GM12878 (cell line): ENCODE measurements around the gene ACTR1A. TPM values are rescaled to one million over a fixed set of nuclear protein-coding genes. Genes with fewer than 3 reads are reported as not detected.

Experiments used
- ATAC-seq: fragments of 200-7000 bp; cut with Tn5 transposase; 3 replicates; pipeline ENCODE4 v1.9.1; 2020; ENCODE audit warnings: mild to moderate bottlenecking, moderate library complexity
- BruUV-seq: library from RNA; stranded (reverse); fragments of 400-500 nt; replicated peaks from 2 replicates; lab custom pipeline; 2021; lab: Mats Ljungman, UMichigan
- CTCF ChIA-PET: fragments of 300-600 bp; sonication (Branson Sonifier 250); formaldehyde crosslinking; extraction: SDS; loops from one replicate; lab custom pipeline; 2021; ENCODE audit warnings: inconsistent platforms; lab: Yijun Ruan, JAX
- POLR2A ChIA-PET: fragments of 350-600 bp; formaldehyde crosslinking; extraction: SDS; loops from one replicate; lab custom pipeline; 2021; ENCODE audit warnings: inconsistent platforms; lab: Charles Lee
- RAD21 ChIA-PET: fragments of 300-600 bp; sonication (Branson Sonifier 250); formaldehyde crosslinking; loops from one replicate; lab custom pipeline; 2023; ENCODE audit warnings: antibody characterized with exemption; ENCODE audit not compliant: unreplicated experiment; lab: Charles Lee
- SMC1A ChIA-PET: fragments of 300-600 bp; sonication (Branson Sonifier 250); formaldehyde crosslinking; loops from one replicate; lab custom pipeline; 2023; ENCODE audit not compliant: unreplicated experiment, uncharacterized antibody; lab: Charles Lee
- DNase-seq: peaks from one replicate; pipeline ENCODE4 v3.0.0-alpha.2; 2011; ENCODE audit warnings: low read depth, low spot score
- FAIRE-seq: peaks from 3 replicates; lab custom pipeline; 2011; peaks lifted over from hg19 to GRCh38; lab: Jason Lieb, UNC
- H2AFZ ChIP-seq: 2 replicates; pipeline ENCODE4 v1.6.0; 2011; ENCODE audit warnings: low read depth, low read length, control low read depth; ENCODE audit not compliant: control insufficient read depth
- H3K27ac ChIP-seq: 2 replicates; pipeline ENCODE4 v1.5.1; 2011; ENCODE audit warnings: control low read depth; ENCODE audit not compliant: control insufficient read depth, insufficient read depth
- H3K27me3 ChIP-seq, 2 experiments: replicated peaks in 1 of 2; 2 replicates each; pipeline versions ENCODE4 v1.6.0 to v1.6.1; 2011; ENCODE audit warnings: low read length in 1 of 2; ENCODE audit not compliant: control insufficient read depth in 2 of 2, insufficient read depth in 2 of 2
- H3K36me3 ChIP-seq, 2 experiments: 2 replicates each; pipeline ENCODE4 v1.5.1; 2011; ENCODE audit warnings: low read length in 1 of 2; ENCODE audit not compliant: control insufficient read depth in 2 of 2, insufficient read depth in 2 of 2
- H3K4me1 ChIP-seq: 2 replicates; pipeline ENCODE4 v1.6.1; 2011; ENCODE audit warnings: mild to moderate bottlenecking, low read length, moderate library complexity, mixed read lengths; ENCODE audit not compliant: control insufficient read depth, insufficient read depth
- H3K4me2 ChIP-seq: 2 replicates; pipeline ENCODE4 v1.6.0; 2011; ENCODE audit warnings: control low read depth; ENCODE audit not compliant: control insufficient read depth, insufficient read depth
- H3K4me3 ChIP-seq: fragments of 200-600 bp; sonication (generic); 2 replicates; pipeline ENCODE4 v1.5.1; 2016
- H3K79me2 ChIP-seq: 2 replicates; pipeline ENCODE4 v1.6.0; 2011; ENCODE audit warnings: low read length; ENCODE audit not compliant: control insufficient read depth, insufficient read depth
- H3K9ac ChIP-seq: 2 replicates; pipeline ENCODE4 v1.8.0; 2011; ENCODE audit warnings: low read length, control low read depth, mixed read lengths; ENCODE audit not compliant: control insufficient read depth, insufficient read depth
- H3K9me3 ChIP-seq: replicated peaks from 3 replicates; pipeline ENCODE4 v1.5.1; 2011; ENCODE audit warnings: mild to moderate bottlenecking, low read length; ENCODE audit not compliant: control insufficient read depth, insufficient read depth
- H4K20me1 ChIP-seq: 2 replicates; pipeline ENCODE4 v1.6.0; 2011; ENCODE audit not compliant: control insufficient read depth, insufficient read depth
- BCL11A ChIP-seq: IDR thresholded peaks from 2 replicates; pipeline ENCODE4 v1.6.1; 2011; ENCODE audit warnings: low read depth, low read length
- CREB1 ChIP-seq: IDR thresholded peaks from 2 replicates; pipeline ENCODE4 v1.6.1; 2012; ENCODE audit warnings: low read depth, mild to moderate bottlenecking, inconsistent platforms
- DPF2 ChIP-seq: fragments of 450-650 bp; IDR thresholded peaks from 2 replicates; pipeline ENCODE4 v1.6.1; 2017; ENCODE audit warnings: mild to moderate bottlenecking
- MYC ChIP-seq: IDR thresholded peaks from 2 replicates; pipeline ENCODE4 v1.6.1; 2011; ENCODE audit warnings: mild to moderate bottlenecking, low read length, moderate library complexity, inconsistent platforms; ENCODE audit not compliant: insufficient read depth, insufficient replicate concordance, insufficient read length, severe bottlenecking
- NFXL1 ChIP-seq: fragments of 450-650 bp; IDR thresholded peaks from 2 replicates; pipeline ENCODE4 v1.6.1; 2017; ENCODE audit warnings: antibody characterized with exemption, mild to moderate bottlenecking, borderline replicate concordance
- ZNF274 ChIP-seq: IDR thresholded peaks from one replicate; pipeline ENCODE4 v1.8.0; 2011; ENCODE audit not compliant: insufficient read length, insufficient read depth
- WGBS: methylation state at CpG from one replicate; pipeline ENCODE4 v1.1.6; 2016; ENCODE audit warnings: low lambda C conversion rate; ENCODE audit not compliant: insufficient replicate concordance, insufficient coverage; ENCODE audit errors: missing lambda C conversion rate; 5-methylcytosine and 5-hydroxymethylcytosine counted together
- in situ Hi-C: fragments of 300-500 bp; cut with MboI; formaldehyde crosslinking; loops from 9 replicates; pipeline ENCODE4 v1.14.3; 2018; ENCODE audit warnings: mixed read lengths
- intact Hi-C: fragments of 100-400 bp; cut with micrococcal nuclease; formaldehyde crosslinking; loops from one replicate; pipeline ENCODE4 v1.14.2; 2022; ENCODE audit not compliant: unreplicated experiment
- polyA plus RNA-seq, 11 experiments: library from polyadenylated mRNA; depleted of rRNA in 4 of 11; unstranded in 6 of 11; stranded (reverse) in 5 of 11; fragments of >200 nt; fragmentation: Nextera tagmentation in 4 of 11; fragmentation: Illumina TruSeq in 1 of 11; extraction: Ambion mirVana in 4 of 11; extraction: Trizol in 1 of 11; gene quantifications; 1 replicate in 1 of 11; 2 replicates in 10 of 11; pipeline versions ENCODE4 v1.2.1 to v1.2.3, GENCODE V29; 2011 to 2016; ENCODE audit warnings: inconsistent platforms in 2 of 11, missing spikeins in 2 of 11, low read depth in 1 of 11
- total RNA-seq, 4 experiments: library from RNA; depleted of rRNA in 3 of 4; stranded (reverse); fragments of >200 nt in 3 of 4; fragmentation: Illumina TruSeq in 1 of 4; extraction: Trizol in 1 of 4; gene quantifications; 2 replicates each; pipeline versions ENCODE4 v1.2.1 to v1.2.3, GENCODE V29; 2013 to 2021

The ACTR1A gene
- total and polyA plus RNA-seq, 10 of the 15 experiments (the other 5 are each of a cell fraction or from before 2014, with no cell fraction given) = 43.0 to 110 (median 78.9) TPM

- H3K9ac ChIP-seq = no peak overlapping the region
- no TSS peak for BruUV-seq
- no peak overlapping the region for H3K27ac ChIP-seq
- no peaks in the 10 kb centered on the region for H3K9me3 ChIP-seq
- H3K79me2 ChIP-seq = no peaks in the 10 kb centered on the region
- H3K27me3 ChIP-seq = no peaks in the 10 kb centered on the region
- ATAC-seq = peak; percentile 45
- no peak overlapping the region for H2AFZ ChIP-seq
- POLR2A ChIA-PET = no interaction called here
- TF ChIP-seq BCL11A (no peak), CREB1 (0 out of 2 replicates have a peak, but pooled peaks have one; percentile 18), DPF2 (no peak)
- TF ChIP-seq, all 136 proteins: peak for 1
- SMC1A ChIA-PET = interaction anchor here (1.1 to 2.5 kb wide), 3 partner anchors 12 to 20 kb away, joined by 3 to 8 read pairs (median 3); partner anchors contain the start of gene SUFU
- Histone ChIP-seq H3K4me3 (no peak overlapping the region), H3K36me3 (peaks cover 0 to 3% of the 10 kb centered on the region in 2 experiments; a peak in 2 of 4 replicates), H4K20me1 (no peaks in the 10 kb centered on the region), H3K4me1 (0 out of 2 replicates have a peak, but pooled peaks cover 2% of the 10 kb centered on the region), H3K4me2 (no peak overlapping the region)
- CTCF ChIA-PET = interaction anchor here (1.0 to 1.5 kb wide), 3 partner anchors 18 to 60 kb away, joined by 3 to 5 read pairs (median 3); no protein-coding TSS in a partner anchor
- DNase-seq = no peak
- in situ Hi-C loops (no loop called here), intact Hi-C loops (no loop called here)
- 68% methylated on average over 7 of the region's 7 CpGs for WGBS
- RAD21 ChIA-PET = no interaction called here
- FAIRE-seq = no peak
These were observed 20.9 kb upstream of the ACTR1A start for GRCh38 chr10:102523250-102524029.

- Histone ChIP-seq H3K4me3 (no peak overlapping the region), H3K9ac (no peak overlapping the region), H3K9me3 (no peaks in the 10 kb centered on the region), H3K36me3 (peaks cover 0 to 3% of the 10 kb centered on the region in 2 experiments; a peak in 2 of 4 replicates), H3K79me2 (no peaks in the 10 kb centered on the region), H2AFZ (no peak overlapping the region), H4K20me1 (no peaks in the 10 kb centered on the region), H3K27ac (no peak overlapping the region)
- no TSS peak for BruUV-seq
- 47% methylated on average over 1 of the region's 1 CpG for WGBS
- ATAC-seq = no peak
- FAIRE-seq = no peak
- ChIA-PET SMC1A (interaction anchor here (1.1 to 2.5 kb wide), 3 partner anchors 12 to 19 kb away, joined by 3 to 8 read pairs (median 4); partner anchors contain the start of gene SUFU), RAD21 (no interaction called here)
- in situ Hi-C loops = no loop called here
- intact Hi-C loops = no loop called here
- TF ChIP-seq ZNF274 (no peak), MYC (no peak), NFXL1 (no peak)
- TF ChIP-seq, all 136 proteins: peak for 0
- Histone ChIP-seq H3K4me2 (no peak overlapping the region), H3K27me3 (no peaks in the 10 kb centered on the region), H3K4me1 (0 out of 2 replicates have a peak, but pooled peaks cover 2% of the 10 kb centered on the region)
- no peak for DNase-seq
- ChIA-PET POLR2A (interaction anchor here (1.1 kb wide), 1 partner anchor 15 kb away, joined by 8 read pairs; no protein-coding TSS in a partner anchor), CTCF (interaction anchor here (0.5 to 1.5 kb wide), 4 partner anchors 18 to 172 kb away, joined by 3 to 5 read pairs (median 3); no protein-coding TSS in a partner anchor)
These were observed 20.4 kb upstream of the ACTR1A start for GRCh38 chr10:102522874-102523249.
